Stimulated activated CD4-positive, alpha-beta T cell treated with anti-CD3 and anti-CD28 coated beads, TNF-alpha, amount 100 ng/mL, for 48 hours (primary cell): Measurements from ENCODE around the gene HTR1D.
"Not testable (repeated sequence)": the region's sequence is repeated elsewhere in the genome, so short reads cannot be mapped to it uniquely, and the experiment has no call there.

Experiments
- DNase-seq, 3 donors: peaks; one replicate each; pipeline ENCODE4 v3.0.0-alpha.2; 2020; ENCODE audit warnings: low read depth in 3 of 3

The HTR1D gene

GRCh38 chr1:23217421-23218115, at the start of gene HTR1D:
TSS of gene HTR1D (minus strand) at chr1:23217502. CDS start at chr1:23194219, 23,283 bp downstream.
- DNase-seq: no peak

GRCh38 chr1:23263380-23263887, 46.1 kb upstream of the HTR1D start:
- DNase-seq: no peak

GRCh38 chr1:23258082-23258481, 40.8 kb upstream of the HTR1D start:
- not testable (repeated sequence) for DNase-seq

- DNase-seq: not testable (repeated sequence)
Measured at GRCh38 chr1:23257371-23257770, 40.1 kb upstream of the HTR1D start.

GRCh38 chr1:23254584-23254983, 37.3 kb upstream of the HTR1D start:
- no peak for DNase-seq

- no peak for DNase-seq
Measured at GRCh38 chr1:23251812-23252211, 34.5 kb upstream of the HTR1D start.

GRCh38 chr1:23249787-23250454, 32.6 kb upstream of the HTR1D start:
- DNase-seq: no peak

GRCh38 chr1:23247276-23247675, 30.0 kb upstream of the HTR1D start:
- DNase-seq: no peak

GRCh38 chr1:23246274-23246673, 29.0 kb upstream of the HTR1D start:
- DNase-seq: no peak

GRCh38 chr1:23244256-23244761, 27.0 kb upstream of the HTR1D start:
- DNase-seq: no peak

GRCh38 chr1:23242414-23242813, 25.1 kb upstream of the HTR1D start:
- no peak for DNase-seq

- no peak for DNase-seq
Measured at GRCh38 chr1:23239638-23240295, 22.5 kb upstream of the HTR1D start.

- DNase-seq: no peak
Measured at GRCh38 chr1:23238565-23238964, 21.3 kb upstream of the HTR1D start.

GRCh38 chr1:23237508-23237907, 20.2 kb upstream of the HTR1D start:
- no peak for DNase-seq

GRCh38 chr1:23227806-23228205, 10.5 kb upstream of the HTR1D start:
- no peak for DNase-seq

- DNase-seq: no peak
Measured at GRCh38 chr1:23224739-23225648, 7.7 kb upstream of the HTR1D start.

- DNase-seq: not testable (repeated sequence)
Measured at GRCh38 chr1:23223963-23224362, 6.7 kb upstream of the HTR1D start.

- DNase-seq: not testable (repeated sequence)
Measured at GRCh38 chr1:23223490-23223951, 6.2 kb upstream of the HTR1D start.

GRCh38 chr1:23222742-23223141, 5.4 kb upstream of the HTR1D start:
- DNase-seq: no peak

- no peak for DNase-seq
Measured at GRCh38 chr1:23222331-23222730, 5.0 kb upstream of the HTR1D start.

GRCh38 chr1:23221107-23221506, 3.8 kb upstream of the HTR1D start:
- no peak for DNase-seq
